Activated naive CD4-positive, alpha-beta T cell (primary cell): ENCODE data around the gene OR2A5.
"Not testable (repeated sequence)": the region's sequence is repeated elsewhere in the genome, so short reads cannot be mapped to it uniquely, and the experiment has no call there.

Source experiments
- DNase-seq, 4 experiments: peaks; one replicate each; lab custom pipeline; 2025; lab: John Stamatoyannopoulos, UW

OR2A5 gene

GRCh38 chr7:144048648-144049047, at the start of gene OR2A5:
TSS of gene OR2A5 (plus strand) at chr7:144048948. CDS start at chr7:144050402, 1,454 bp downstream.
- DNase-seq: no peak

GRCh38 chr7:144000020-144000419, 48.7 kb upstream of the OR2A5 start, which contains the start of gene OR6B1:
TSS of gene OR6B1 (plus strand) at chr7:144000320. CDS start at chr7:144003997, 3,677 bp downstream.
- no peak for DNase-seq

- no peak for DNase-seq
Measured at GRCh38 chr7:144001543-144001942, 47.2 kb upstream of the OR2A5 start.

- DNase-seq: no peak
Measured at GRCh38 chr7:144004703-144005102, 44.0 kb upstream of the OR2A5 start.

- no peak for DNase-seq
Measured at GRCh38 chr7:144006029-144006691, 42.6 kb upstream of the OR2A5 start.

GRCh38 chr7:144006692-144007042, 42.1 kb upstream of the OR2A5 start:
- no peak for DNase-seq

GRCh38 chr7:144009361-144009760, 39.4 kb upstream of the OR2A5 start:
- DNase-seq: no peak

GRCh38 chr7:144010061-144010460, 38.7 kb upstream of the OR2A5 start:
- not testable (repeated sequence) for DNase-seq

- not testable (repeated sequence) for DNase-seq
Measured at GRCh38 chr7:144010821-144011220, 37.9 kb upstream of the OR2A5 start.

- no peak for DNase-seq
Measured at GRCh38 chr7:144011458-144012230, 37.1 kb upstream of the OR2A5 start.

GRCh38 chr7:144018065-144018464, 30.7 kb upstream of the OR2A5 start:
- no peak for DNase-seq

GRCh38 chr7:144019457-144019856, 29.3 kb upstream of the OR2A5 start:
- DNase-seq: no peak

- DNase-seq: no peak
Measured at GRCh38 chr7:144020340-144020739, 28.4 kb upstream of the OR2A5 start.

GRCh38 chr7:144022169-144022568, 26.6 kb upstream of the OR2A5 start:
- DNase-seq: no peak

GRCh38 chr7:144023171-144023827, 25.4 kb upstream of the OR2A5 start:
- no peak for DNase-seq

GRCh38 chr7:144024213-144024612, 24.5 kb upstream of the OR2A5 start:
- DNase-seq: no peak

- DNase-seq: no peak
Measured at GRCh38 chr7:144026203-144026883, 22.4 kb upstream of the OR2A5 start.

GRCh38 chr7:144027070-144027469, 21.7 kb upstream of the OR2A5 start:
- DNase-seq: no peak

- no peak for DNase-seq
Measured at GRCh38 chr7:144027974-144028373, 20.8 kb upstream of the OR2A5 start.

- no peak for DNase-seq
Measured at GRCh38 chr7:144028547-144028946, 20.2 kb upstream of the OR2A5 start.

GRCh38 chr7:144032516-144032915, 16.2 kb upstream of the OR2A5 start:
- no peak for DNase-seq

- DNase-seq: no peak
Measured at GRCh38 chr7:144032985-144033709, 15.6 kb upstream of the OR2A5 start.
